Thyroid gland (tissue), 4 donors: ENCODE measurements around the gene IP6K3. TPM values are rescaled to one million over a fixed set of nuclear protein-coding genes. Genes with fewer than 3 reads are reported as not detected.

Source experiments
- DNase-seq, 2 donors: peaks; one replicate each; pipeline ENCODE4 v3.0.0-alpha.2; 2019
- H3K27ac ChIP-seq, 3 donors: fragments of 200-600 bp; sonication (generic); 1 replicate in 2 of 3; 2 replicates in 1 of 3; pipeline ENCODE4 v1.5.1; 2016 to 2019; ENCODE audit warnings: mild to moderate bottlenecking in 1 of 3, moderate library complexity in 1 of 3
- H3K27me3 ChIP-seq: fragments of 200-600 bp; sonication (generic); one replicate; pipeline ENCODE4 v1.5.1; 2019
- H3K36me3 ChIP-seq, 2 donors: fragments of 200-600 bp; sonication (generic); one replicate each; pipeline ENCODE4 v1.5.1; 2016 to 2019
- H3K4me1 ChIP-seq, 2 donors: fragments of 200-600 bp; sonication (generic); one replicate each; pipeline ENCODE4 v1.5.1; 2017 to 2019
- H3K4me3 ChIP-seq, 3 donors: fragments of 200-600 bp; sonication (generic); replicated peaks in 1 of 3; 1 replicate in 2 of 3; 2 replicates in 1 of 3; pipeline ENCODE4 v1.5.1; 2016; ENCODE audit warnings: mild to moderate bottlenecking in 1 of 3
- H3K9me3 ChIP-seq: fragments of 200-600 bp; sonication (generic); one replicate; pipeline ENCODE4 v1.5.1; 2017
- POLR2A ChIP-seq, 2 donors: fragments of 450-650 bp; IDR thresholded peaks; one replicate each; pipeline ENCODE4 v1.6.1; 2017; ENCODE audit warnings: antibody characterized with exemption in 2 of 2, mild to moderate bottlenecking in 2 of 2, moderate library complexity in 1 of 2
- WGBS, 2 donors: methylation state at CpG; one replicate each; pipeline ENCODE4 v1.1.5; 2017; 5-methylcytosine and 5-hydroxymethylcytosine counted together
- intact Hi-C: fragments of 100-400 bp; cut with DNase I; formaldehyde crosslinking; loops from one replicate; pipeline ENCODE4 v1.15.1; 2023
- total RNA-seq, 4 donors: library from RNA; depleted of rRNA; stranded (reverse); fragments of >200 nt; gene quantifications; one replicate each; pipeline ENCODE4 v1.2.3, GENCODE V29; 2016
- TF ChIP-seq, protein P1 (sequence below), 6 experiments: fragments of 200-600 bp in 3 of 6; fragments of 450-650 bp in 3 of 6; sonication (generic) in 3 of 6; IDR thresholded peaks; one replicate each; pipeline ENCODE4 v1.5.1; 2016 to 2019; ENCODE audit warnings: antibody characterized with exemption in 6 of 6, mild to moderate bottlenecking in 2 of 6, inconsistent platforms in 1 of 6, moderate library complexity in 1 of 6

Gene IP6K3
- total RNA-seq, 4 donors from 2014 or later = 7.9 to 20.5 (median 17.1) TPM

GRCh38 chr6:33779290-33779689 lies 32.6 kb upstream of the IP6K3 start:
- intact Hi-C loops = loop anchor here (10.0 kb wide), 1 partner anchor 46 kb away; no protein-coding TSS in a partner anchor
- TF ChIP-seq, protein P1, sequence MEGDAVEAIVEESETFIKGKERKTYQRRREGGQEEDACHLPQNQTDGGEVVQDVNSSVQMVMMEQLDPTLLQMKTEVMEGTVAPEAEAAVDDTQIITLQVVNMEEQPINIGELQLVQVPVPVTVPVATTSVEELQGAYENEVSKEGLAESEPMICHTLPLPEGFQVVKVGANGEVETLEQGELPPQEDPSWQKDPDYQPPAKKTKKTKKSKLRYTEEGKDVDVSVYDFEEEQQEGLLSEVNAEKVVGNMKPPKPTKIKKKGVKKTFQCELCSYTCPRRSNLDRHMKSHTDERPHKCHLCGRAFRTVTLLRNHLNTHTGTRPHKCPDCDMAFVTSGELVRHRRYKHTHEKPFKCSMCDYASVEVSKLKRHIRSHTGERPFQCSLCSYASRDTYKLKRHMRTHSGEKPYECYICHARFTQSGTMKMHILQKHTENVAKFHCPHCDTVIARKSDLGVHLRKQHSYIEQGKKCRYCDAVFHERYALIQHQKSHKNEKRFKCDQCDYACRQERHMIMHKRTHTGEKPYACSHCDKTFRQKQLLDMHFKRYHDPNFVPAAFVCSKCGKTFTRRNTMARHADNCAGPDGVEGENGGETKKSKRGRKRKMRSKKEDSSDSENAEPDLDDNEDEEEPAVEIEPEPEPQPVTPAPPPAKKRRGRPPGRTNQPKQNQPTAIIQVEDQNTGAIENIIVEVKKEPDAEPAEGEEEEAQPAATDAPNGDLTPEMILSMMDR (IDR thresholded peaks at IDR 0.05) = no peak
- no peak for TF ChIP-seq POLR2A (IDR thresholded peaks at IDR 0.05)
- no peak overlapping the region for H3K27ac ChIP-seq
- H3K27me3 ChIP-seq = no peaks in the 10 kb centered on the region
- 84 to 91% methylated on average over 7 of the region's 7 CpGs for WGBS, 2 donors
- peaks cover 80 to 95% of the 10 kb centered on the region in 2 donors for H3K36me3 ChIP-seq
- no peak overlapping the region for H3K4me3 ChIP-seq
- no peaks in the 10 kb centered on the region for H3K9me3 ChIP-seq
- H3K4me1 ChIP-seq = no peaks in the 10 kb centered on the region
- no peak for DNase-seq

DNA sequence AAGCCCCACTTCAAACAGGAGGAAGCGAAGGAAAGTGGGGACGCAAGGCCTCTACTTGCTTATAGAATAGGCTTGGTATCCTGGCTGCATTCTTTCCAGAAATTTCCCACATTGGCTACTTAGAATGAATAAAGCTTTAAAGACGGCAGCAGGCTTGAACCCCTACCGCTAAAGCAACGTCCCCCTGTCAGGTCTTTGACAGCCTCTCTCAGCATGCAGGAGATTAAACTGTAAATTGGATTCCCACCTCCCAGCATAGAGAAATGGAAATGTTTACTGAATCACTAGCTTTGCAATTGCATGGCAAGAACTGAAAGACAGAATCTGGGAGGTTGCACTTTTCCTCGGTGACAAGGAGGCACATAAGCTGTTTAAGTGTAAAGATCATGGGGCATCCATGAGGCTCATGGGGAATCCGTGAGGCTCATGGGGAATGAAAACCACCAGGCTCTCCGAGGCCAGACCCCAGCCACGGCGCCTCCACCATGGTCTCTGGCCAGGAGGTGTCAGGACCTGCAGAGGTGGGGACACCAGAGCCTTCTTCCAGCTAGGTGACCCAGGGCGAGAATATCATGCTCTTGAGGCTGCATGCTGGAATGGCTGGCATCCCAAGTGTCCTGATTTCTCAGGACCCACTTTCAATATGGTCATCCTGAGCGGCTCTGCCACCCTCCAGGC lies 31.9 kb upstream of the IP6K3 start:
- Histone ChIP-seq H3K4me3 (no peak overlapping the region), H3K9me3 (no peaks in the 10 kb centered on the region), H3K4me1 (no peaks in the 10 kb centered on the region), H3K27me3 (no peaks in the 10 kb centered on the region), H3K27ac (no peak overlapping the region), H3K36me3 (peaks cover 75 to 91% of the 10 kb centered on the region in 2 donors)
- no peak for DNase-seq
- 84% methylated on average over 11 to 12 of the region's 12 CpGs for WGBS, 2 donors
- intact Hi-C loops = loop anchor here (10.0 kb wide), 1 partner anchor 46 kb away; no protein-coding TSS in a partner anchor
- TF ChIP-seq, protein P1 (IDR thresholded peaks at IDR 0.05) = no peak
- no peak for TF ChIP-seq POLR2A (IDR thresholded peaks at IDR 0.05)

- H3K36me3 ChIP-seq = peaks cover 73 to 91% of the 10 kb centered on the region in 2 donors
- intact Hi-C loops = loop anchor here (10.0 kb wide), 1 partner anchor 47 kb away; no protein-coding TSS in a partner anchor
- DNase-seq = no peak
- no peak overlapping the region for H3K4me3 ChIP-seq
- H3K27me3 ChIP-seq = no peaks in the 10 kb centered on the region
- no peak overlapping the region for H3K27ac ChIP-seq
- H3K4me1 ChIP-seq = no peaks in the 10 kb centered on the region
- 88 to 91% methylated on average over 21 to 25 of the region's 25 CpGs for WGBS, 2 donors
- H3K9me3 ChIP-seq = no peaks in the 10 kb centered on the region
- TF ChIP-seq, protein P1 (IDR thresholded peaks at IDR 0.05) = no peak
- no peak for TF ChIP-seq POLR2A (IDR thresholded peaks at IDR 0.05)
These were observed 31.0 kb upstream of the IP6K3 start for GRCh38 chr6:33777398-33778388.

DNA sequence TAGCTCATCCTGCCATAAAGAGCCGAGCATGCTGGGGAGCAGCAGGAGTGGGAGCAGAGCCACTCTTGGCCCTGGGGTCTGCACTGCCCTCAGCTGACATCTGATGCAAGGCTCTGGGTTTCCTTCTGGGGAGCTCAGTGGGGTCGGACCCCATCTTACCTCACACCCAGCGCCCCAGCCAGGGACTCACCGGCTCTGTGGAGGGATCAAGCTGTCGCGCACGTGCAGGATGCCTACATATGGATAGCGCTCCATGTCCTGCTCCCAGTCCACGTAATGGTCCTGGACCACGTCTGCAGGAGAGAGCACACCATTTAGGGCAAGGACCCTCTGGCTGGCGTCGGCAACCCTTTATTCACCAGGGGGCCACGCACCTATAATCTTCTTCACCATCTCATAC lies 30.1 kb upstream of the IP6K3 start:
- H3K4me1 ChIP-seq = peaks cover 4 to 8% of the 10 kb centered on the region in 2 donors
- no peaks in the 10 kb centered on the region for H3K9me3 ChIP-seq
- H3K4me3 ChIP-seq = no peak overlapping the region
- TF ChIP-seq, protein P1 (IDR thresholded peaks at IDR 0.05) = no peak
- TF ChIP-seq POLR2A (IDR thresholded peaks at IDR 0.05) = no peak
- WGBS, 2 donors = 81 to 85% methylated on average over 7 to 11 of the region's 13 CpGs
- no peak for DNase-seq
- H3K36me3 ChIP-seq = peaks cover 74 to 90% of the 10 kb centered on the region in 2 donors
- H3K27me3 ChIP-seq = no peaks in the 10 kb centered on the region
- intact Hi-C loops = loop anchor here (10.0 kb wide), 1 partner anchor 48 kb away; no protein-coding TSS in a partner anchor
- H3K27ac ChIP-seq = no peak overlapping the region
